Adipose tissue (tissue), 3 donors: ENCODE measurements around the gene ACR. TPM values are rescaled to one million over a fixed set of nuclear protein-coding genes. Genes with fewer than 3 reads are reported as not detected.

Experiments used
- H3K27ac ChIP-seq: one replicate; pipeline ENCODE4 v1.5.1; 2013; ENCODE audit warnings: low read depth, low read length
- WGBS, 3 donors: extraction: QIAGEN DNeasy Blood & Tissue Kit; methylation state at CpG; one replicate each; pipeline ENCODE4 v1.1.7; 2013; 5-methylcytosine and 5-hydroxymethylcytosine counted together
- polyA plus RNA-seq, 3 donors: library from polyadenylated mRNA; stranded (reverse); fragments of 200-250 nt; gene quantifications; one replicate each; pipeline ENCODE4 v1.2.3, GENCODE V29; 2013
- donor health status: healthy with polysubstance abuse.
- donor health status: Bipolar disorder and iron deficiency.
- donor health status: healthy.

The ACR gene
- 1 to 10 TPM in 2 of 3 donors, under 1 TPM in 1; 0.25 to 3.6 (median 1.1) TPM for polyA plus RNA-seq

- H3K27ac ChIP-seq: no peak within 1 kb of the TSS
- WGBS, 3 donors: 73 to 85% (median 85%) methylated on average over 12 to 13 of the region's 13 CpGs
Measured at GRCh38 chr22:50737728-50738648, at the start of gene ACR. Gene ACR (plus strand): TSS chr22:50738204. CDS start chr22:50738236, 32 bp downstream.

GRCh38 chr22:50688448-50688847 is 49.6 kb upstream of the ACR start:
- no peak overlapping the region for H3K27ac ChIP-seq
- 65 to 78% (median 70%) methylated on average over 5 of the region's 5 CpGs for WGBS, 3 donors

- 3 to 16% (median 16%) methylated on average over 2 of the region's 2 CpGs for WGBS, 3 donors
- H3K27ac ChIP-seq: no peak overlapping the region
Measured at GRCh38 chr22:50691521-50691920, 46.5 kb upstream of the ACR start.

GRCh38 chr22:50693462-50693861 is 44.5 kb upstream of the ACR start:
- 79 to 84% (median 84%) methylated on average over 6 of the region's 6 CpGs for WGBS, 3 donors
- H3K27ac ChIP-seq: no peak overlapping the region

GRCh38 chr22:50694099-50694605 is 43.9 kb upstream of the ACR start:
- 61 to 70% (median 68%) methylated on average over 3 of the region's 3 CpGs for WGBS, 3 donors
- no peak overlapping the region for H3K27ac ChIP-seq

- H3K27ac ChIP-seq: no peak overlapping the region
- WGBS, 3 donors: 80 to 88% (median 84%) methylated on average over 18 of the region's 18 CpGs
Measured at GRCh38 chr22:50694766-50695420, 43.1 kb upstream of the ACR start.

GRCh38 chr22:50695421-50696250 is 42.4 kb upstream of the ACR start:
- 85 to 87% (median 86%) methylated on average over 18 of the region's 18 CpGs for WGBS, 3 donors
- no peak overlapping the region for H3K27ac ChIP-seq

- 53 to 68% (median 54%) methylated on average over 21 of the region's 21 CpGs for WGBS, 3 donors
Measured at GRCh38 chr22:50696251-50696798, 41.7 kb upstream of the ACR start.

GRCh38 chr22:50696799-50697561 is 41.0 kb upstream of the ACR start:
- WGBS, 3 donors: 21 to 59% (median 43%) methylated on average over 25 to 55 of the region's 58 CpGs
- H3K27ac ChIP-seq: no peak overlapping the region

More at GRCh38 chr22:50696251-50696798, 41.7 kb upstream of the ACR start:
- no peak overlapping the region for H3K27ac ChIP-seq

- WGBS, 3 donors: 32 to 65% (median 38%) methylated on average over 30 to 54 of the region's 54 CpGs
- no peak overlapping the region for H3K27ac ChIP-seq
Measured at GRCh38 chr22:50697667-50698506, 40.1 kb upstream of the ACR start.

GRCh38 chr22:50698546-50698945 is 39.5 kb upstream of the ACR start:
- H3K27ac ChIP-seq: no peak overlapping the region
- WGBS, 3 donors: 56 to 80% (median 67%) methylated on average over 9 to 12 of the region's 12 CpGs

GRCh38 chr22:50699001-50699755 is 38.8 kb upstream of the ACR start:
- H3K27ac ChIP-seq: no peak overlapping the region
- WGBS, 3 donors: 81 to 86% (median 84%) methylated on average over 15 of the region's 15 CpGs

GRCh38 chr22:50699756-50700386 is 38.1 kb upstream of the ACR start:
- WGBS, 3 donors: 71 to 77% (median 71%) methylated on average over 15 of the region's 15 CpGs
- H3K27ac ChIP-seq: no peak overlapping the region

GRCh38 chr22:50700387-50701075 is 37.5 kb upstream of the ACR start:
- H3K27ac ChIP-seq: no peak overlapping the region
- WGBS, 3 donors: 70 to 81% (median 75%) methylated on average over 19 of the region's 19 CpGs

GRCh38 chr22:50701076-50701419 is 37.0 kb upstream of the ACR start:
- H3K27ac ChIP-seq: no peak overlapping the region
- 56 to 74% (median 57%) methylated on average over 7 of the region's 7 CpGs for WGBS, 3 donors
